ENCODE data around the gene SOBP.

SOBP gene

GRCh38 chr6:107555449-107555848, 65.5 kb downstream of the SOBP start:
- H3K36me3 ChIP-seq (replicated peaks; ENCODE audit: low read depth, low read length) = no peaks in the 10 kb centered on the region
- no peak overlapping the region for H2AFZ ChIP-seq (ENCODE audit: low read depth, low read length)
- no peak overlapping the region for H3K27ac ChIP-seq (ENCODE audit: low read length)
- no peak overlapping the region for H3K4me2 ChIP-seq (ENCODE audit: low read length)
- TF ChIP-seq CTCF (IDR thresholded peaks at IDR 0.05; ENCODE audit: low read depth, low read length) (no peak), EZH2phosphoT487 (IDR thresholded peaks at IDR 0.05; ENCODE audit: low read depth) (no peak)
- no peak overlapping the region for H3K9ac ChIP-seq (ENCODE audit: low read length)
- no peaks in the 10 kb centered on the region for H3K27me3 ChIP-seq (ENCODE audit: low read depth, low read length)
- no peaks in the 10 kb centered on the region for H3K9me3 ChIP-seq (ENCODE audit: insufficient read depth, low read length)
- no peaks in the 10 kb centered on the region for H4K20me1 ChIP-seq (ENCODE audit: insufficient read depth, low read length)
- H3K4me1 ChIP-seq (ENCODE audit: low read length) = no peaks in the 10 kb centered on the region
- no peak overlapping the region for H3K4me3 ChIP-seq (ENCODE audit: low read length)
- no peaks in the 10 kb centered on the region for H3K79me2 ChIP-seq (ENCODE audit: low read length)

GRCh38 chr6:107556082-107556481, 66.2 kb downstream of the SOBP start:
- Histone ChIP-seq H3K27me3 (ENCODE audit: low read depth, low read length) (no peaks in the 10 kb centered on the region), H3K79me2 (ENCODE audit: low read length) (no peaks in the 10 kb centered on the region), H3K9ac (ENCODE audit: low read length) (no peak overlapping the region), H3K4me1 (ENCODE audit: low read length) (no peaks in the 10 kb centered on the region), H4K20me1 (ENCODE audit: insufficient read depth, low read length) (no peaks in the 10 kb centered on the region), H3K36me3 (replicated peaks; ENCODE audit: low read depth, low read length) (no peaks in the 10 kb centered on the region), H3K9me3 (ENCODE audit: insufficient read depth, low read length) (no peaks in the 10 kb centered on the region), H3K4me3 (ENCODE audit: low read length) (no peak overlapping the region), H2AFZ (ENCODE audit: low read depth, low read length) (no peak overlapping the region), H3K27ac (ENCODE audit: low read length) (no peak overlapping the region), H3K4me2 (ENCODE audit: low read length) (no peak overlapping the region)
- TF ChIP-seq CTCF (IDR thresholded peaks at IDR 0.05; ENCODE audit: low read depth, low read length) = no peak
- TF ChIP-seq EZH2phosphoT487 (IDR thresholded peaks at IDR 0.05; ENCODE audit: low read depth) = no peak

GRCh38 chr6:107557698-107558097, 67.8 kb downstream of the SOBP start:
- Histone ChIP-seq H3K4me1 (ENCODE audit: low read length) (no peaks in the 10 kb centered on the region), H4K20me1 (ENCODE audit: insufficient read depth, low read length) (no peaks in the 10 kb centered on the region), H3K27me3 (ENCODE audit: low read depth, low read length) (no peaks in the 10 kb centered on the region), H3K36me3 (replicated peaks; ENCODE audit: low read depth, low read length) (no peaks in the 10 kb centered on the region), H3K9me3 (ENCODE audit: insufficient read depth, low read length) (no peaks in the 10 kb centered on the region), H3K79me2 (ENCODE audit: low read length) (no peaks in the 10 kb centered on the region), H2AFZ (ENCODE audit: low read depth, low read length) (no peak overlapping the region), H3K27ac (ENCODE audit: low read length) (no peak overlapping the region), H3K4me3 (ENCODE audit: low read length) (no peak overlapping the region), H3K4me2 (ENCODE audit: low read length) (no peak overlapping the region), H3K9ac (ENCODE audit: low read length) (no peak overlapping the region)
- TF ChIP-seq CTCF (IDR thresholded peaks at IDR 0.05; ENCODE audit: low read depth, low read length) (no peak), EZH2phosphoT487 (IDR thresholded peaks at IDR 0.05; ENCODE audit: low read depth) (no peak)

- Histone ChIP-seq H3K27me3 (ENCODE audit: low read depth, low read length) (no peaks in the 10 kb centered on the region), H2AFZ (ENCODE audit: low read depth, low read length) (no peak overlapping the region), H3K9me3 (ENCODE audit: insufficient read depth, low read length) (no peaks in the 10 kb centered on the region), H3K36me3 (replicated peaks; ENCODE audit: low read depth, low read length) (no peaks in the 10 kb centered on the region), H3K9ac (ENCODE audit: low read length) (no peak overlapping the region), H3K4me1 (ENCODE audit: low read length) (no peaks in the 10 kb centered on the region), H3K4me3 (ENCODE audit: low read length) (no peak overlapping the region), H3K4me2 (ENCODE audit: low read length) (no peak overlapping the region), H3K27ac (ENCODE audit: low read length) (no peak overlapping the region), H3K79me2 (ENCODE audit: low read length) (no peaks in the 10 kb centered on the region), H4K20me1 (ENCODE audit: insufficient read depth, low read length) (no peaks in the 10 kb centered on the region)
- TF ChIP-seq EZH2phosphoT487 (IDR thresholded peaks at IDR 0.05; ENCODE audit: low read depth) = no peak
- no peak for TF ChIP-seq CTCF (IDR thresholded peaks at IDR 0.05; ENCODE audit: low read depth, low read length)
Measured at GRCh38 chr6:107560657-107561056, 70.7 kb downstream of the SOBP start.
